ENCODE data around the gene IL18. TPM values are rescaled to one million over a fixed set of nuclear protein-coding genes. Genes with fewer than 3 reads are reported as not detected.
"Not testable (repeated sequence)": the region's sequence is repeated elsewhere in the genome, so short reads cannot be mapped to it uniquely, and the experiment has no call there.

The IL18 gene
- total RNA-seq, 2 experiments from 2014 or later, result not detected

DNA sequence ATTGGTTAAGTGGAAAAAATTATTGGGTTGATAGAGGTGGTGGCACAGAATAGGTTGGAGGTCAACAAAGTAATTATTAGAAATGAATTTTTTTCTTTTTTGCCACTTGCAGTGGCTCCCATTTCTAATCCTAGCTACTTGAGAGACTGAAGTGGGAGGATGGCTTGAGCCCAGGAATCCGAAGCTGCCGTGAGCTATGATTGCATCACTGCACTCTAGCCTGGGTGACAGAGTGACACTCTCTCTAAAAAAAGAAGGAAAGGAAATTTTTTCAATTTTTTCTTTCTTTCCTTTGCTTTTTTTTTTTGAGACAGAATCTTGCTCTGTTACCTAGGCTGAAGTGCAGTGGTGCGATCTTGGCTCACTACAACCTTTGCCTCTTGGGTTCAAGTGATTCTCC, 9.3 kb upstream of the IL18 start:
- POLR2A ChIA-PET, result no interaction called here
- CTCF ChIA-PET, result no interaction called here

DNA sequence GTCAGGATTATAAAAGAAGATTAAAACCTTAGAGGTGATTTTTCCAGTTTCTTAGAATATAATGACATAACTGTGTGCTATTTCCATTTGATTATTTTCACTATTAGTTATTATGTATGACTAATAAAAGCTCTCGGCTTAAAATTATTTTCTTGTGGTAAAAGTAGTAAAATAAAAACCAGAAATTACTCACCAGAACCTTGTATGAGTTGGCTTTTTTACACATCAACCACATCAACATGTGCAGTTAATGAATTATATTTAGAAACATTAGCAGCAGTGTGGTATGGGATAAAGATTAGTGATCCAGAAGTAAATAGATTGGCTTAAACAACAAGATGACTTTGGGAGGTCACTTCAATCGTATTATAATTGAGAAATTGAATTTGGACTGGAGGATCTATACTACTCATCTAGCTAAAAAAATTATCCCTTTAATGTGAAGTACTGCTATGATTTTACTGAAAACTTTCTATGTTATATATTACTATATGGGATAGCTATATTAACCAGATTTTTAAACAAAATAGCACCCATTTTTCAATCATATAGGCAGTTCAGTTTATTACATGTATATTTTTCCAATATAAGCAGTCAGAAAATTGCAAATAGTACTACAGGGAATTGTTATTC, 8.6 kb upstream of the IL18 start:
- POLR2A ChIA-PET, result no interaction called here
- CTCF ChIA-PET, result no interaction called here

DNA sequence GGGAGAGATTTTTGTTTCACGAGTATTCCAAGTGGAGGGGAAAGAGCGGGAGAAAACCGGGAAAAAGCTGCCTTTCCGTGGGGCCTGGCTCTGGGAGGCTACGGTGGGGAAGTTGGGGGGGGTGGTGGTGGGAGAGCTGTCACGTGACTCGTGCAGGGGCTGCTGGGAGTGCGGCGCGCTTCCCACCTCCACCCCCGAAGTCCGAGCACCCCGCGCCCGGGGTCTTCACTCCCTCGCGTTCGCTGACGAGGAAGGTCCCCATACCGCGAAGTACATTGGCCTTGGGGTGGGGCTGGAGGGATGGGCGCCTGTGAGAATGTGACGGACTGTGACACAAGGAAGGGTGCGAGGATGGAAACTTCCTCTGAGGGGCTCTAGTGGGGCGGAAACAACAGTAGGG, 3.3 kb upstream of the IL18 start, which contains the start of gene TEX12:
Gene TEX12, plus strand, starts transcription at position 228 of the 400 bp plus-strand sequence. CDS start 1,897 bp downstream, outside the sequence.
- ChIA-PET POLR2A (no interaction called here), CTCF (interaction anchor here (0.6 to 1.0 kb wide), 2 partner anchors 10 to 1667 kb away, joined by 3 read pairs; no protein-coding TSS in a partner anchor)

DNA sequence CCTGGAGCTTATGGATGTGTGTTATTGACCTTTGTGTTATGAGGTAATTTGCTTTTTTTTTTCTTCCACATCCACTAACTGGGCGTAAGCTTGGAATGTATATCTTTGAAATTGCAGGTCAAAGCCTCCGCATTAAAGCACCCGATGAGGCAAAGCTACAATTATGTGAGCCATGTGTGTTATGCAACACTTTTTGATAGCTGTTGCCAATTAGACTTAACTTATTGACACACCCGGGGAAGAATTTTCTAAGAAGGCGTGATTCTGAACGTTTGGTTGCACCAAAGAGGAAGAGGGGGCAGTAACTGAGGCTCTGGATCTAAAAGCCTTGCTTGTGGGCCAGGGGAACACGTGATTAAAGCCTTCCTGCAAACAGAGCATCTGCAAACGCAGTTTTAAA, 2.7 kb upstream of the IL18 start:
- POLR2A ChIA-PET, result no interaction called here
- CTCF ChIA-PET, result interaction anchor here (0.6 to 1.0 kb wide), 2 partner anchors 10 to 1666 kb away, joined by 3 read pairs; no protein-coding TSS in a partner anchor

DNA sequence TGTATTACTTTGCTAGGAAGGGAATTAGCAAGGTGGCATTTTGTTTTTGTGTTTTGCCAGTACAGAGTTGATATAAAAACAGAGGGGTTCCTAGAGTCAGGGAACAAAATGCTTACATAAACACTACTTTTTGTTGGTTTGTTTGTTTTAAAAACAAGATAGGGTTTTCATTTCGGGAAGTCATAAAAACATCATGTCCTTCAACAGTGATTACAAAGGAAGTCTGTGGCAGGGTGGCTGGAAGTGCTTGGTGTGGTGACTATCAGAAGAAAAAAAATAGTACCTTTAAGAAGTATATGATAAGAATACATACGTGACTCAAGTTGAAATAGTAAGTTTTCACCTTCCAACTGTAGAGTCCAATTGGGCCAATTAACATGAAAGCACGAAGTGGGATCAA, 1.2 kb upstream of the IL18 start:
- ChIA-PET POLR2A (no interaction called here), CTCF (no interaction called here)

DNA sequence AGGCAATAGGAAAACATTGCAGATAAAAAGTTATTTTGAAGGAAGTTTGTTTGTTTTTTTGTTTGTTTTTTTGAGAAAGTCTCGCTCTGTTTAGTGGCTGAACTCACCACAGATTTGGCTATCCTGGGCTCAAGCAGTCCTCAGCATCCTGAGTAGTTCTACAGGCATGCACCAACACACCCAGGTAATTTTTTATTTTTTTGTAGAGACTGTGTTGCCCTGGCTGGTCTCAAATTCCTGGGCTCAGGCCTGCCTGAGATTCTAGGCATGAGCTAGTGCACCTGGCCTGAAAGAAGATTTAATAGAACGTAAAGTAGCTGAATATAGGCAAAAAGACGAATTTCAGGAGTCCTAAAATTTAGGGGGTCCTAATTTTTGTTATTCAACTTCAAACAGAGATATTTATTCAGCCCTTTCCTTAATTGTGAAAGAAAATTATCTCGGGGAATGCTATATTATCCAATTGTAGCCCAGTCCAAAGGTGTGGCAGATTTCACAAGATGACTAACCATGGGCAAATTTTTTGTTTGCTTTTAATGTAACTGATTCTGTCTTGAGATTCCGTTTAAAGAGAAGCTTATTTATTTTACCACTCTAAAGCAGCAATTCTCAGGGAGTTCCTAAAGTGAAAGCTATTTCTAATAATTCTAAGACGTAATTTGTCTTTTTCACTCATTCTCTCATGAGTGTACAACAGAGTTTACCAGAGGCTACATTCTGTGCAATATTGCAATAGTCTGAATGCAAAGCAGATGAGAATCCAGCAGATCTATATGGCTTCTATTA, 940 bp downstream of the IL18 start:
- POLR2A ChIA-PET, result no interaction called here
- CTCF ChIA-PET, result no interaction called here

DNA sequence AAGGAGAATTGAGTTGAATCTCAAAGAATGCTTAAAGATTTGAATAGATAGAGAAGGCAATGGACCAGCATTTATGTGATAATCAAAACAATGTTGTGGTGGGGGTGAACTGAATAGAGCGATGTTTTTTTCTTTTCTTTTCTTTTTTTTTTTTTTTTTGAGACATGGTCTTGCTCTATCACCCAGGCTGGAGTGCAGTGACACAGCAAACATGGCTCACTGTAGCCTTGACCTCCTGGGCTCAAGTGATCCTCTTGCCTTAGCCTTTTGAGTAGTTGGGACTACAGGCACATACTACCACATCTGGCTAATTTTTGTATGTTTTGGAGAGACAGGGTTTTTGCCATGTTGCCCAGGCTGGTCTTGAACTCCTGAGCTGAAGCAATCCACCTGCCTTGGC, 1.7 kb downstream of the IL18 start:
- CTCF ChIA-PET, result not testable (repeated sequence)

DNA sequence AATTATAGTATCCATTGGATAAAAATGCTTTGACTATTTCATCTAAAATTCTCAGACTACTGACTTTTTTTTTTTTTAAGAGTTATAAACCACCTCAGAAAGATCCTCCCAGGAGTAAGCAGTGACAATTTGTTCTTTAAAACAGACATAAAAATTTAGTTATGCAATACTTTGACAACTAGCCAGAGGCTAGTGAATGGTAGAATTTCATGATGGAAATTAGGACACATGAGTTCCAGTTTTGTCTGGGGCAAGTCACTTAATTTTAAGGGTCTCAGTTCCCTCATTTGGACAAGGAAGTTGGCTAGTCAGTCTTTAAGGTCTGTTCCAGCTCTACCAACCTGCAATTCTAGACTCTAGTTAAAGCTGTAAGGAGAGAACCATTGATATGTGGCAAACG, 2.9 kb downstream of the IL18 start:
- POLR2A ChIA-PET, result no interaction called here
- CTCF ChIA-PET, result no interaction called here

More for the DNA sequence above, 1.7 kb downstream of the IL18 start:
- POLR2A ChIA-PET, result not testable (repeated sequence)

DNA sequence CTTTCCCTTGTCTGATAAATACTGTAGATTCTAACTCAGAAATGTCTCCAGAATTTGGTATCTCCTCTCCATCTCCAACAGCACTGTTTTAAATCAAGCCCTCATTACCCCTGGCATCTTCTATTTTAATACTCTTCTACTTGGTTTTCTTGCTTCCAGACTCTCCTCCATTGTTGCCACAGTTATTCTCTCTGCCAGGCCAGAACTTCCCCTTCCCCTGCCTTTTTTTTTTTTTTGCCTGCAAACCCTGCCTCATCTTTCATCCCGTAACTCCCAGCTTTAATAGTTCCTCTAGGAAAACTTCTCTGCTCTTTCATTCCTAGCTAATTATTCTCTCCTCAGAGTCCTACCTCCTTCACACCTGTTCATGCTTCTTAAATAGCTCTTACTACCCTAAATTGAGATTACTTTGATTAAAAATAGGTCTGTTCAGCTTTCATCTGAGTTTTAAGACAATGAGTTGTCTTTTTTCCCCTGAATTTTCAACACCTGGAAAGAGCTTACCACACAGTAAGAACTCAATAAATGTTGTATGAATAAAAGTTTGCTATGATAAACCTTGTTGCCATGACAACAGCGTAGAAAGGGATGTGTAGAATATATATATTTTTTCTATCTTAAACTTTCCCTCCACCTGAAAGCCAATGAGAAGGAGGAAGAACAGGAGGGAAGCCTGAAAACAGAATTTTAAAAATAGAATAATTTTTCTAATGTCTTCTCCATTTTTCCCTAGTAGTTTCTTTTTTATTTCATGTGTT, 3.6 kb downstream of the IL18 start:
- ChIA-PET POLR2A (no interaction called here), CTCF (interaction anchor here (1.3 kb wide), 1 partner anchor 46 kb away, joined by 3 read pairs; no protein-coding TSS in a partner anchor)

DNA sequence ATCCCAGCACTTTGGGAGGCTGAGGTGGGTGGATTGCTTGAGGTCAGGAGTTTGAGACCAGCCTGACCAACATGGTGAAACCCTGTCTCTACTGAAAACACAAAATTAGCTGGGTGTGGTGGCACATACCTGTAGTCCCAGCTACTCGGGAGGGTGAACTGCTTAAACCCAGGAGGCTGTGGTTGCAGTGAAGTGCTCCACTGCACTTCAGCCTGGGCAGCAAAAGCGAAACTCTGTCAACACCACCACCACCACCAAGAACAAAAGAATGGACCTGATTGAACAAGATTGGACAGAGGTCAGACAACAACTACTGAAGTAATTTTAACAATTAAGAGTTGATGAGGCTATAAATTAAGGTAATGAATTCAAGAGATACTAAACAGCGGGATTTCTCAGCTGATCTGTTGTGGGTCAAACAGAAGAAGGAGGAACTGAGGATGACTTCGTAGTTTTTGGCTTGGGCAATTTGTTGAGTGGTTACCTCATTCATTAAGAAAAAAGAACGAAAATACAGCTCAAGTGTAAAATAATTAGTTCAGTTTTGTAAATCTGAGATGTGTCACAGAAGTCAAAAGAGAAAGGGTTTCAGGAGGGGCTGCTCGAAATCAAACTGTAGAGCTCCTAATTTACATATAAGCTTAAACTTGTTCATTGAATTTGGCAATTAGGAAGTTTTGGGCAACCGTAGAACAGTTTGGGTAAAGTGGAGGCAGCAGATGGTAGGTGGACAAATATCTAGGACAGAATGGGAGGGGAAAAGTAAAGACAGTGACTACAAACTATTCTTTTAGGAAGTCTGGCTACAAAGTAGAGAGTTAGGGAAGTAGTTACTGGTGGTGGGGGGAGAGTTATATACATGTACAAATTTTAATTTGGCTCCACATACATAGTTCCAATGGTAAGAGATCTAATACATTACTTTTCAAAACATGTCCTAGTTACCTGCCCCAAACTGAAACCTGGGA, 4.5 kb downstream of the IL18 start:
- POLR2A ChIA-PET, result no interaction called here
- CTCF ChIA-PET, result interaction anchor here (1.3 kb wide), 1 partner anchor 45 kb away, joined by 3 read pairs; no protein-coding TSS in a partner anchor

DNA sequence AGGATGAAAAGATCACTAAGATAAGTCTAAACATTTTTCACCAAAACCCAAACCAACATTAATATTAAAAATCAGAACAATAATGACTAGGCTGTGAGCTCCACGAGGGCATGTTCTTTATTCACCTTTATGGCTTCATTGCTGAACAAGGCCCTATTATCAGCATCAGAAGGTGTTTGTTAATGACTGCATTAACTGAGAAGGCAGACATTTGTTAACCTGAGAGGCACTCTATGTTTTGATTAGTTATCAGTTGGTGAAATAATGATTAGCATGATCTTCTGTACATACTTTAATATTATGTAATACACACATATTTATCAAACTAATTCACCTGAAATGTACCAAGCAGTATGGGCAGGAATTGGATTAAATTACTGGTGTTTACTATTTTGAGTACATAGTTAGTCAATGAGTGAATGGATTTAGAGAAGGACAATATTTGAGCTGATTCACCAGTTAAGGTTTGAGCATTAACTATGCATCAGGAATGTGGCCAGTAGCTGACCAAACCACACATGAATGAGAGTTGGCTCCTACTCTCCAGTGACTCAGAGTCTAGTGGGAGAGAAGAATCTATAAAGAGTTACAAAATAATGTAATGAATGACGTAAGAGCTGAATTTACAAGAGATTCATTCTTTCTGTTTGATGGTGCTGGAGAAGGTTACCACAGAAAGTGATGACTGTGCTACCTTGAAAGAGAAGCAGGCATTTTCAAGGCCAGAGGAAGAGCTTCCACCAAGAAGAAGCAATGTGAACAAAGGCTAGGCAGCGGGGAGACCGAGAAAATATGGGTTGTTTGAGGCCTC, 6.7 kb downstream of the IL18 start:
- ChIA-PET CTCF (interaction anchor here (0.9 to 1.5 kb wide), 3 partner anchors 10 to 44 kb away, joined by 3 read pairs; partner anchors contain the start of gene TEX12), POLR2A (no interaction called here)

DNA sequence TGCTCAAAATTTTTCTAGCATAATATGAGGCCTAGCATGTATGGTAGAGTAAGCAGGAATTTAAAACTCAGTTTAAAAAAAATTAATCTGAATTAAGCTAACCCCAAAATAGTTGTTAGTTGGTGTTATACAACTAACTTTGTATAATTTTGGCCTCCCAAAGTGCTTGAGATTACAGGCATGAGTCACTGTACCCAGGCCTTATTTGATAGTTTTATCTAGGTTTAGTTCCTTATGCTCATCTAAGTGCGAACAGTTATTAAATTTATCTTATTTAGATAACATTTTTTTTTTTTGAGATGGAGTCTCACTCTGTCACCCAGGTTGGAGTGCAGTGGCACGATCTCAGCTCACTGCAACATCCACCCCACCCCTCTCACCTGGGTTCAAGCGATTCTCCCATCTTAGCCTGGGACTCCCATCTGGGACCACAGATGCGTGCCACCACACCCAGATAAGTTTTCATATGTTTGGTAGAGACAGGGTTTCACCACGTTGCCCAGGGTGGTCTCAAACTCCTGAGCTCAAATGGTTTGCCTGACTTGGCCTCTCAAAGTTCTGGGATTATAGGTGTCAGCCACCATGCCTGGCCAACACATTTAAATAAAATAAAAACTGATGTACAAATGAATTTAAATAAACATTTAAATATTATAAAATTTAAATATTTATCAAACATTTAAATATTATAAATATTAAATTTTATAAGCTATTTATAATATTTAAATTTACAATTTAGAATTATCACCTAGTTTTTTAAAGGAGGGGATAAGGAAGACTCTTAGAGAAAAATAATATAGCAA, 7.5 kb downstream of the IL18 start:
- POLR2A ChIA-PET, result no interaction called here
- CTCF ChIA-PET, result interaction anchor here (0.6 to 1.5 kb wide), 3 partner anchors 11 to 43 kb away, joined by 3 read pairs; partner anchors contain the start of gene TEX12

DNA sequence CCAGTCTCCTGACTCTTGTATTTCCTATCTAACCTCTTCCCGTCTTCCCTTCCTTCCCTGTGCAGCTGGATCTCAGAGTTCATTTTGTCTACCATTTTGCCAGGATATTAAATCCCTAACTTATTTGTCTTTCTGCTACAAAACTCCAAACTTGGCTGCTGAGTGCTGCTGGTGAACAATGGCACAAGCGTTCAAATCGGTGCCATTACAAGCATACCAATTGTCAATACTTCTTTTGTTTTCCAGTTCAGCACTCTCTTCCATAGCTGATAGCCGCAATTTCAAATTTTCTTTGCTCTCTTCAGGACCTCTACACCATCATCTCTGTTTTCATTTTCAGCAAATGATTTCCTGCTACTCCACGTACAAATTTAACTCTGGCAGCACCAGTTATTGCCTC, 13.4 kb downstream of the IL18 start:
- ChIA-PET CTCF (no interaction called here), POLR2A (interaction anchor here (1.0 kb wide), 1 partner anchor 1721 kb away, joined by 3 read pairs; no protein-coding TSS in a partner anchor)

DNA sequence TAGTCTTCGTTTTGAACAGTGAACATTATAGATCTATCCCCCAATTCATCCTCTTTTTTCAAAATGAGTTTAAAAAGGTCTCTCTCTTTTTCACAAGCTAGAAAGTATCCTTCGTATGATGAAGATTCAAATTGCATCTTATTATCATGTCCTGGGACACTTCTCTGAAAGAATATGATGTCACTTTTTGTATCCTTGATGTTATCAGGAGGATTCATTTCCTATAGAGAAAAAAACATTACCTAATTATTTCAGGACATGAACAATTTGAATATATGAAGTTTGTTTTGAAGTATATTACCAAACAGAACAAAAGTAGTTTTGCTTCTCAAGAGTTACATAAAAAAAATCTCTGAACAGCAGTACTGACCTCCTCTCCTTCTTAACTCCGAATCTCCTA, 20.3 kb downstream of the IL18 start:
- ChIA-PET CTCF (interaction anchor here (1.0 kb wide), 1 partner anchor 13 kb away, joined by 3 read pairs; no protein-coding TSS in a partner anchor), POLR2A (no interaction called here)

DNA sequence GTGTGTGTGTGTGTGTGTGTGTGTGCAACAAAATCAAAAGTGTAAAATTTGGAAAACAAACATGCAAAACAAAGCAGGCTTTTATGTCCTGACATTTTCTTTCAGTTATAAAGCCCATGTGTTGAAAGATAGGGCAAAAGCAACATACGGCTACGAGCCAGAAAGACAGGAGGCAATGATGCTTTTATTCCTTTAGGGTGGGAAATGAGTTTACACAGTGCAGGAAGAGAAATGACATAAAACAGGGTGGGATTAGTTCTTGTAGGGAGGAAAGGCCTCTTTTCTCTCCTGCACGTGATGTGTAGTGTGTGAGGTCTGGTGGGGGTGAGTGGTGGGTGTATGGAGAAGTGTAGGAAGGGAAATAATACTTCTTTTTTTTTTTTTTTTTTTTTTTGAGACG, 29.4 kb downstream of the IL18 start:
- POLR2A ChIA-PET, result no interaction called here
- CTCF ChIA-PET, result no interaction called here

DNA sequence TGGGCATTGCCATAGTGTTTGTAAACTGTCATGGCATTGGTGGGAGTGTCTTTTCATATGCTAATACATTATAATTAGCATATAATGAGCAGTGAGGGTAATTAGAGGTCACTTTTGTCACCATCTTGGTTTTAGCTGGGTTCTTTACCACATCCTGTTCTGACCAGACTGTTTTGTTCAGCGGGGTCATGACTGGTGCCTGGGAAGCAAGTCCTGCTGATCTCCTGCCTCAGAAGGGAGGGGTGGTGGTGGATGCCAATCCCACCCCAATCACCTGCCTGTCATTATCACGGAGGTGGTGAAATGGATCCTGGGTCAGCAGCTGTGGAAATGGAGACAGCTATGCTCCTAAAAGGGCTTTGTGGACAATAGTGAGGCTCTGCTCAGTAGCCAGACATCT, 31.2 kb downstream of the IL18 start:
- ChIA-PET CTCF (no interaction called here), POLR2A (no interaction called here)

DNA sequence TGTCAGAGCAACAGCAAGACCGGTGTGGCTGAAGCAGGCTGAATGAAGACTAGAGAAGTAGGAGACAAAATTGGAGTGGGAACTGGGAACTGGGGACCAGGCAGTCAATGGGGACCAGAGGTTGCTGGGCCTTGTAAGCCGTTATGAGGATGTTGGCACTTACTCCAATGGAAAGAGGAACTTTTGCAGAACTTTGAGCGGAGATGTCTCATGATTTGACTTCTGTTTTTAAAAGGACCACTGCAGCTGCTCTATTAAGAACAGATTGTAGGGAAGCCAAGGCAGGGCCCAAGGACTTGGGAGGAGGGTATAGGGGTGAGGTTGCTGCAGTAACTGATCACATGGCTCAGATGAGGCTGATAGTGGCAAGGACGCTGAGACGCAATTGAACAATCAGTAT, 34.2 kb downstream of the IL18 start:
- POLR2A ChIA-PET, result no interaction called here
- CTCF ChIA-PET, result interaction anchor here (1.2 kb wide), 1 partner anchor 16 kb away, joined by 3 read pairs; no protein-coding TSS in a partner anchor

All from activated CD8-positive, alpha-beta memory T cell treated with anti-CD3 and anti-CD28 coated beads for 36 hours (primary cell).